ENCODE data around the gene IPO13.
A peak's percentile ranks its signal among the peaks of the same experiment; 100 is the strongest.

IPO13 gene

DNA sequence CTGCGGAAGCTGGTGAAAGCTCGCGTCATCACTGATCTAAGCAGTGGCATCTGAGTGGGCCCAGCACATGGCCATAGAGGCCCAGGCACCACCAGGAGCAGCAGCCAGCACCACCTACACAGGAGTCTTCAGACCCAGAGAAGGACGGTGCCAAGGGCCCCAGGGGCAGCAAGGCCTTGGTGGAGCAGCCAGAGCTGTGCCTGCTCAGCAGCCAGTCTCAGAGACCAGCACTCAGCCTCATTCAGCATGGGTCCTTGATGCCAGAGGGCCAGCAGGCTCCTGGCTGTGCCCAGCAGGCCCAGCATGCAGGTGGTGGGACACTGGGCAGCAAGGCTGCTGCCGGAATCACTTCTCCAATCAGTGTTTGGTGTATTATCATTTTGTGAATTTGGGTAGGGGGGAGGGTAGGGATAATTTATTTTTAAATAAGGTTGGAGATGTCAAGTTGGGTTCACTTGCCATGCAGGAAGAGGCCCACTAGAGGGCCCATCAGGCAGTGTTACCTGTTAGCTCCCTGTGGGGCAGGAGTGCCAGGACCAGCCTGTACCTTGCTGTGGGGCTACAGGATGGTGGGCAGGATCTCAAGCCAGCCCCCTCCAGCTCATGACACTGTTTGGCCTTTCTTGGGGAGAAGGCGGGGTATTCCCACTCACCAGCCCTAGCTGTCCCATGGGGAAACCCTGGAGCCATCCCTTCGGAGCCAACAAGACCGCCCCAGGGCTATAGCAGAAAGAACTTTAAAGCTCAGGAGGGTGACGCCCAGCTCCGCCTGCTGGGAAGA lies 16.4 kb upstream of the IPO13 start:
- no peak for DNase-seq (ENCODE audit: low spot score)

DNA sequence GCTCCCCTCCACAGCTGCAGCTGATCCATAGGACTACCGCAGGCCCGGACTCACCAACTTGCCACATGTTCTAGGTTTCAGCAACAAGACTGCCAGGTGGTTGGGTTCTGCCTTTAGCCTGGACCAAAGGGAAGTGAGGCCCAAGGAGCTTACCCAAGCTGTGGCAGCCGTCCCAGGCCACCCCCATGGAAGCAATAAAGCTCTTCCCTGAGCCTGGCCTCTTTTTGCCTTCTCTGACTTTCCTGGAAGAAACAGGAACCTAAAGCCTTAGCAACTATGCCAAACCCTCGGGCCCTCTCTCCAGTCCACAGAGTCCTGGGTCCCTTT lies 15.8 kb upstream of the IPO13 start:
- DNase-seq (ENCODE audit: low spot score), result no peak

DNA sequence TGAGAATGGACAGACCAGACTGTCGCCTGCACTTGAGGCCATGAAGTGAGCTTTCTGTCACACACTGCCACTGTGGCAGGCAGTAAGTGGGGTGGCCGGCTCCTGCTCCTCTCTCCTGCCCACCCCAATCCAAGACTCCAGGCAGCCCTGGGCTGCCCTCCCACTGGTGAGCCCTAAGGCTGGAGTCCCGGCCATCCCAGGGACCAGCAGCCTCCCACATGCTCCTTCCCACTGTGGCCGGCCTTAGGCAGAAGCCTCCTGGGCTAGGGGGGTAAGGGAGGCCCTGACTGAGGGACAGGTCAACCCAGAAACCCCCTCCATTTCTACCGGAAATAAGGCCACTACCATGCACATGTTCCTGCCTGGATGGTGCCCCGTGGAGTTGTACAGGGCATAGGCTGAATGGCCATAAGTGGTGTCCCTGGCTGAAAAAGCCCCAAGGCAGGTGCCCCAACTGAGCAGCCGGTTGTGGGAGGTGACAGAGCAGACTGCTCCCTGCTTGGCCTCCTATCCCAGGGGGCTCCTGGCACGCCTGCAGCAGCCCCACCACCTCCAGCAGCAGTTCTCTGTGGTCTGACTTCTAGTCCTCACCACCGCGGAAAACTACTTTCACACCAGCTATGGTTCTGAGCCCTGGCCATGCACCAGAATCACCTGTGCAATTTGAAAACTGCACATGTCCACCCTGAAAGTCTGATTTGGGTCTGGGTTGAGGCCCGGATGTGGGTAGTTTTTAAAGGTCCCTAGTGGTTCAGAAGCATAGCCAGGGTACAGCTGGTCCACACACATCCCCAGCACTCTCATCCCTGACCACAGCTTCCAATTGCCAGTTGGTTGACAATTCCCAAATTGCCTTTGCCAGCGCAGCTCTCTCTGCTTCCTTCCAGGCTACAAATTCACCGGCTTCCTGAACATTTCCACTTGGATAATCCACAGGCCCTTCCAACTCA lies 14.8 kb upstream of the IPO13 start:
- DNase-seq (ENCODE audit: low spot score), result no peak

DNA sequence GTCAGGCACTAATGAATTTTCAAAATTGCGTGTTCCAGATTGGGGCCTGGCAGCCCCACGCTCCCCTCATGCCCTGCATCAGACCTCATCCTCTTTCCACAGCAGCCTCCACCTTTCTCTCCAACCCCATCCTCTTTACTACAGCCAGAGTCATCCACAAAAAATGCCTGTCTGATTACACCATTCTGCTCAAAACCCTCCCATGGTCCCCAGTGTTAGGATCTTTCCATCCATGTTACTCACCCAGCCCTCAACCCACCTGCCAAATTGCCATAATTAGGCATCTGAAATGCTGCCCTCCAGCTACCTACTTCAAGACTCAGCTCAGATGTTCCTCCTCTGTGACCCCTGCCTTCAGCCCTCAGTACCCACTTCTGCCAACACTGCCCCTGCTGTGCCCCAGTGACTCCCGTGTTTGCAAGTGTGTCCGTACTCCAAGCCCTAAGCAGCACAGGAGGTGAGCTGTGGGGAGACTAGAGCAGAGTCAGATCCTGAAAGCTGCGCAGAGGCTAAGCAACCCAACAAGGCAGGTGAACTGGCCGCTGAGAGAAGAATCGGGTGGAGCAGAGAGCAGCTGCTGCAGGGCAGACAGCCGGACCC lies 13.9 kb upstream of the IPO13 start:
- no peak for DNase-seq (ENCODE audit: low spot score)

DNA sequence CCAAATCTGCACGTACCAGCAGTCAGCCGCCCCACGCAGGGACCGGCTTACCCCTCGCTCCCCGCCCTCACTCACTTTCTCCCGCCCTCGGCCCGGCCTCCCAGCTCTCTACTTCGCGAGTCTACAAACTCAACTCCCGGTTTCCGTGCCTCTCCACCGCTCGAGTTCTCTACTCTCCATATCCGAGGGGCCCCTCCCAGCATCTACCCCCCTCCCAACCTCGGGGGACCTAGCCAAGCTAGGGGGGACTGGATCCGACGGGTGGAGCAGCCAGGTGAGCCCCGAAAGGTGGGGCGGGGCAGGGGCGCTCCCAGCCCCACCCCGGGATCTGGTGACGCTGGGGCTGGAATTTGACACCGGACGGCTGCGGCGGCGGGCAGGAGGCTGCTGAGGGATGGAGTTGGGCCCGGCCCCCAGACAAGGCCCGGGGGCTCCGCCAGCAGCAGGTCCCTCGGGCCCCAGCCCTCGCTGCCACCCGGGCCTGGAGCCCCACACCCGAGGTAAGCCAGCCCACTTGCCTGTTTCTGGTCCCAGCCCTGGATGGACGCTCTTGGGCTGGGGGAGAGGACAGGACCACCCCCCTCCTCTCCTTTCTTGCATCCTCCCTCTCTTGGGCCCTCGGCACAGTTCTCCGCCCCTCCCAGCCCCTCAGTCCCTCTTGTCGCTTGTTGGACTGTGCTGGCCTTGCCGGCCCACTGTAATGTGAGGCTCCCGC lies 13.2 kb upstream of the IPO13 start, which contains the start of gene ARTN:
TSS of gene ARTN (plus strand) at position 416 of the 715 bp plus-strand sequence. CDS start 1,856 bp downstream, outside the sequence.
- peak; percentile 82 for DNase-seq (ENCODE audit: low spot score)

DNA sequence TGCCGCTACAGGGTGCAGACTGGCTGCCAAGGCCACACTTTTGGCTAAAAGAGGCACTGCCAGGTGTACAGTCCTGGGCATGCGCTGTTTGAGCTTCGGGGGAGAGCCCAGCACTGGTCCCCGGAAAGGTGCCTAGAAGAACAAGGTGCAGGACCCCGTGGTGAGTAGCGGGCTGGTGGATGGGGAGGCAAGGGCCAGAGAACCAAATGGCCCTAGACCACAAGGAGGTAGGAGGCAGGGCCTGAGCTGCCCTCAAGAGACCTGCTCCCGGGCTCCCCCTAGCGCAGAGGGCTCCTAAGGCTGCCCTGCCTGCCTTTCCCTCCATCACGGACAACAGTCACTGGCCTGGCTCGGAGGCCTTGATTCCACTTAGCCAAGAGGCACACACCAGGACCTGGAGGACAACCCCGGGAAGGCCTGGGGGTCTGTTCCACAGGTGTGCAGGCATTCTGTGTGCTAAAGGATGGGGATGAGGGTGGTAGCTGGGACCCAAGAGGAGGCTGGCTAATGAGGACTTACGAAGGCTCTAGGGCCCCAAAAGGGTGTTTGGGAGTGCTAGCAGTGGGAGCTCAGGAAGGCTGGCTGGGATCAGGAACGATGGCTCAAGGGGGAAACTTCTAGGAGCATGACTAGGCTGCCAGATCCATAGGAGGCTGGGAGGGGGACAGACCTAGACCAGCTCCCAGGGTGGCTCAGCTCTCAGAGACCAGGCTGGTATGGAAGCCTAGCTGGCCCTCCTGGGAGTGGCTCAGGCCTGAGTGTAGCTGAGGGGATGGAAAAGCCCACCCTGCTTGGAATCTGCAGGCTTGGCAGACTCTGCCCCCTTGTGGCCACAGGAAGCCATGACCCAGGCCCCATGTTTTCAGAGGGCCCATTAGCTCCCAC lies 12.4 kb upstream of the IPO13 start:
- peak; percentile 90 for DNase-seq (ENCODE audit: low spot score)

DNA sequence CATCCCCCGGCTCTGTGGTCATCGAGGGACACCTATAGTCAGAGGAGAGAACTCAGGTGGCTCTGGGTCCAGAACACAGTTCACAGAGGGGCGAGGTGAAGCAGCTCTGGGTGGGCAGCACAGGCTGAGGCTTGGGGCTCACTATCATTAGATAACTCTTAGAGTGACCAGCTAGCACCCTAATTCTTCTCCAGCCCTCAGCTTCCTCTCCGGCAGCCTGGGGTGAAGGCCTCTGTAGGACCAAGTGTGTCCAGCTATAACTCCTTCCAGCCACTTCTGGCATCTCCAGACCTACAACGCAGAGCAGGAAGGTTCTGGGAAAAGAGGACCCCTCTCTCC lies 11.8 kb upstream of the IPO13 start:
- no peak for DNase-seq (ENCODE audit: low spot score)

DNA sequence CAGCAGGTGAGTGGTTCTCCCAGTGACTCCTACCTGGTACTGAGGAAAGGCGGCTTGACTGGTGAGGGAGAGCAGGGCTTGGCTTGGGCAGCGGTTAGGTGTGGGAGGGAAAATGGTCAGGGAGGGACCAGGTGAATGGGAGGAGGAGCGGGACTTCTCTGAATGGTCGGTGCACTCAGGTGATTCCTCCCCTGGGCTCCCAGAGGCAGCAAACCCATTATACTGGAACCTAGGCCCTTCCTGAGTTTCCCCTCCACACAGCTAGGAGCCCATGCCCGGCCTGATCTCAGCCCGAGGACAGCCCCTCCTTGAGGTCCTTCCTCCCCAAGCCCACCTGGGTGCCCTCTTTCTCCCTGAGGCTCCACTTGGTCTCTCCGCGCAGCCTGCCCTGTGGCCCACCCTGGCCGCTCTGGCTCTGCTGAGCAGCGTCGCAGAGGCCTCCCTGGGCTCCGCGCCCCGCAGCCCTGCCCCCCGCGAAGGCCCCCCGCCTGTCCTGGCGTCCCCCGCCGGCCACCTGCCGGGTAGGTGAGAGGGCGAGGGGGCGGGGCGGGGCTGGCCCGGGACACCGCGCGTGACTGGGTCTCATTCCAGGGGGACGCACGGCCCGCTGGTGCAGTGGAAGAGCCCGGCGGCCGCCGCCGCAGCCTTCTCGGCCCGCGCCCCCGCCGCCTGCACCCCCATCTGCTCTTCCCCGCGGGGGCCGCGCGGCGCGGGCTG lies 10.9 kb upstream of the IPO13 start:
- DNase-seq (ENCODE audit: low spot score), result peak; percentile 62

DNA sequence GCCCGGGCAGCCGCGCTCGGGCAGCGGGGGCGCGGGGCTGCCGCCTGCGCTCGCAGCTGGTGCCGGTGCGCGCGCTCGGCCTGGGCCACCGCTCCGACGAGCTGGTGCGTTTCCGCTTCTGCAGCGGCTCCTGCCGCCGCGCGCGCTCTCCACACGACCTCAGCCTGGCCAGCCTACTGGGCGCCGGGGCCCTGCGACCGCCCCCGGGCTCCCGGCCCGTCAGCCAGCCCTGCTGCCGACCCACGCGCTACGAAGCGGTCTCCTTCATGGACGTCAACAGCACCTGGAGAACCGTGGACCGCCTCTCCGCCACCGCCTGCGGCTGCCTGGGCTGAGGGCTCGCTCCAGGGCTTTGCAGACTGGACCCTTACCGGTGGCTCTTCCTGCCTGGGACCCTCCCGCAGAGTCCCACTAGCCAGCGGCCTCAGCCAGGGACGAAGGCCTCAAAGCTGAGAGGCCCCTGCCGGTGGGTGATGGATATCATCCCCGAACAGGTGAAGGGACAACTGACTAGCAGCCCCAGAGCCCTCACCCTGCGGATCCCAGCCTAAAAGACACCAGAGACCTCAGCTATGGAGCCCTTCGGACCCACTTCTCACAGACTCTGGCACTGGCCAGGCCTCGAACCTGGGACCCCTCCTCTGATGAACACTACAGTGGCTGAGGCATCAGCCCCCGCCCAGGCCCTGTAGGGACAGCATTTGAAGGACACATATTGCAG lies 10.2 kb upstream of the IPO13 start:
- DNase-seq (ENCODE audit: low spot score), result peak; percentile 73

DNA sequence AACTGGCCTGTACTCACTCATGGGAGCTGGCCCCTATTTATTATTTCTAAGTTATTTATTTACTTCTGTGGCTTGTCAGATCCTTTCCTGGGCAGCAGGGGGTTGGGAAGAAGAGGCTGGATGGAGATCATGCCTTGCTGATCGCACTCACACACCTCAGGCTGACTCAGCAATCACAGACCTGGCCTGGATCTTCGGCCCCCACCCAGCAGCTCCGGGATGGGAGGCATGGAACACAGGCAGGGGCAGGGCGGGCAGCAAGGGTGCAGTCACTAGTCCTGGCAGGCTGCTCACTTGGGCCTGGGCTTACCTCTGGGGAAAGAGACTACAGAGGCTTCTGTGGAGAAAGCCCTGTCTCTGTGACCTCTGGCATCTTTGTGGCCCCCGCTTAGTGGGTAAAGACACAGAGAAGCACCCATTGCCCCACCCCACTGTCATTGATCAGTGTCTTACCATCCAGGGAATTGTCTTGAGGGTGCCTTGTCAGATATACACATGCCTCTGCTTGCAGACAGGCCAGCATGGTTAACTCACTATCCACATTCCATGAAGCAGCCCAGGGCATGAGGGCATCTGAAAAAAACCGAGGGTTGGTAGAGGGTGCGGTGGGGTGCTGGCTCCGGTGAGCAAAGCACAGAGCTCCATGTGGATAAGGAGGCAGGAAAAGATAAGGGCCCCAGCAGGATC lies 9.4 kb upstream of the IPO13 start:
- DNase-seq (ENCODE audit: low spot score), result no peak

DNA sequence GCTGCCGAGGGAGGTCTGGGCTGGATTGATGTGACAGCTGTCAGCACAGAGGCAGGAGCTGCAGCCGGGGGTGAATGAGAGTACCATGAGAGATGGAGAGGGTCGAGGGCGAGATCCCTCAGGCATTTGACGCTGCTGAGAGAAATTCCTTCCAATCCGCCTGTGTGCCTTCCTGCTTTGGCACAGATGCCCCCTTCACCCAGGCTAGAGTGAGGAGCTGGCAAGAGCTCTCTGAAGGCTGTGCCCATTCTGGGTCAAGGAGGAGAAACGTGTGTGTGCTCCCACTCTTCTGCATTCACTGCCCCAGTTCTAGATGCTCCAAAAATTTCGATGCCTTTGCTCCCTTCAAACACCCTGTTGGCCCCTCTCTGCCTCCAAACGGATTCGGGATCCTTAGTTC lies 8.4 kb upstream of the IPO13 start:
- DNase-seq (ENCODE audit: low spot score), result no peak

DNA sequence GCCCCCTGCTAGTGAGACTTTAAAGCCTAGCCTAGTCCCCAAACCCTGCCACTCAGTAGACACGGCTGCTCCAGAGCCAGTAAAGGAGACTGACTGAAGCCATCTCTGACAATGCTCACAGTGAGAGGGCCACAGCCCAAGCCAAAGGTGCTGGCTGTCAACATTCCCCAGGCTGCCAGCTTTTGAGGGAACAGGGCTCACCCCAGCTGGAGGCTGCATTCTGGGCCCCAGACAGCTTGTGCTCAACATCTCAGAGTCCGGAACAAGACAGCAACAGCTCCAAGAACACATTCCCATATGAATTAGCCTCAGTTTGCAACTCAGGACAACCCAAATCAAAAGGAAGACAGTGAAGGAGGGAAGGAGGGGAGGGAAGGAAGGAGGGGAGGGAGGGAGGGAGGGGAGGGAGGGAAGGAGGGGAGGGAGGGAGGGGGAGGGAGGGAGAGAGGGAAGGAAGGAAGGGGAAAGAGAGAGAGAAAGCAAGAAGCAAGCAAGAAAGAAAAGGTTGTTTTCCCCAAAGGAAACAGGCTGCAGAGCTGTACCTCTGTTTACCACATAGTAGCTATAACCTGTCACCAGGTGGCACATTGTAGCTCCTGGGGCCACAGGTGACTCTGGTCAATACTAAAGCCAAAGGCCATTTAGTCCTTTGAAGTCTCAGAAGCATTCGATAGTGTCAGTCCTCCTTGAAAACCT lies 7.7 kb upstream of the IPO13 start:
- DNase-seq (ENCODE audit: low spot score), result no peak

DNA sequence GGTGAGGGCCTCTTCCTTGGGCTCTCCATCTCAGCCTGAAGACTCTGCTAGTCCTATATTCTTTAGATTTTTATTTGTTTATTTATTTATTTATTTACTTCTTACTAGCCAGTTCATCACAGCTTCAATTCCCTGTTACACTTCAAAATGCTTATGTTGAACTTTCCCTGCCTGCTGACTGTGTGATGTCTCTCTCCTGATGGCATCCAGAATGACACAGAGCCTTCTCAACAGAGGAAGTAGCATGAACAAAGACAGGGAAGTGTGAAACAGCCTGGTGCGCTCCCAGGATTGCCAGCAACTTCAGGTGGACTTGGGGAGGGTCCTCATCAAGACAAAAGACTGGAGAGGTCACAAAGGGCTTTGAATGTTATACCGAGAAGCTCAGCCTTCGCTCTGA lies 4.3 kb upstream of the IPO13 start:
- no peak for DNase-seq (ENCODE audit: low spot score)

DNA sequence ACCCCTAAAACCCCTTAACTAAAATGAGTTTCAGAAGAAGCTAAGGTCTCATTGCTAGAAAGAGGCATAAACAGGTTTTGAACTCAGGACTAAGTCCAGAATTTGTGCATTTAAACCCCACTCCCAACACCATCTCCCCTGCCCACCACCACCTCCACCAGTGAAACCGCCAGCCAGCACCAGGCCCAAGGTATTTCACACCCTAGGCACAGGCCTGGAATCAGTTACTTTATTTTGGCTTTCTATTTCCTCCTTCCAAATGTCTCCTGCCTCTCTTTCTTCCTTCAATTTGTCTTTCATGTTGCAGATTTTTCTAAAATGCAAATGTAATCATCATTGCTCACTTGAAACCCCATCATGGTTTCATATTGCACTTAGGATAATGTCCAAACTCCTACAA lies 1.9 kb upstream of the IPO13 start:
- no peak for DNase-seq (ENCODE audit: low spot score)

DNA sequence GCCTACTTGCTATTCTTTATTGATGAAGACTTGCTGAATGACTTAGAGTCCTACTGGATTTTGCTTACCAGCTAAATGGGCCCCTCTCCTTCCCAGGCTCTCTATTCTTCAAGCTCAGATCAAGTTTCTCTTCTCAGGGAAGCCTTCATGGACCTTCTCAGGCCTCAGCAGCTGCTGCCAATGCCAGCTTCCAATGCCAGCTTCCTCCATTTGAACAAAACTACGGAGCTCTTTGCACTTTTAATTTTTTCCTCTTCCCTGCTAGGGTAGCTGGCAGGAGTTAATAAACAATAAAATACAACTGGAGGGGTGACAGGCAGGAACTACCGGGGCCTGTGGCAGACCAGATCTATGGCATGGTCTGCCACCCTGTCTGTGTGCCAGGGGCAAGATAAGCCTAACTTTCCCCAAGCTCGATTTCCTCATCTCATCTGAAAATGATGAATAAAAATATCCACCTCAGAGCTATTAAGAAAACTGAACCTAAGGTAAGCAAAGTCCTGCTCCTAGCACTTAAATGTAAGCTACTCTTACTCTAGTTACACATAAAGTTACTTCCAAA lies 995 bp upstream of the IPO13 start:
- no peak for DNase-seq (ENCODE audit: low spot score)

DNA sequence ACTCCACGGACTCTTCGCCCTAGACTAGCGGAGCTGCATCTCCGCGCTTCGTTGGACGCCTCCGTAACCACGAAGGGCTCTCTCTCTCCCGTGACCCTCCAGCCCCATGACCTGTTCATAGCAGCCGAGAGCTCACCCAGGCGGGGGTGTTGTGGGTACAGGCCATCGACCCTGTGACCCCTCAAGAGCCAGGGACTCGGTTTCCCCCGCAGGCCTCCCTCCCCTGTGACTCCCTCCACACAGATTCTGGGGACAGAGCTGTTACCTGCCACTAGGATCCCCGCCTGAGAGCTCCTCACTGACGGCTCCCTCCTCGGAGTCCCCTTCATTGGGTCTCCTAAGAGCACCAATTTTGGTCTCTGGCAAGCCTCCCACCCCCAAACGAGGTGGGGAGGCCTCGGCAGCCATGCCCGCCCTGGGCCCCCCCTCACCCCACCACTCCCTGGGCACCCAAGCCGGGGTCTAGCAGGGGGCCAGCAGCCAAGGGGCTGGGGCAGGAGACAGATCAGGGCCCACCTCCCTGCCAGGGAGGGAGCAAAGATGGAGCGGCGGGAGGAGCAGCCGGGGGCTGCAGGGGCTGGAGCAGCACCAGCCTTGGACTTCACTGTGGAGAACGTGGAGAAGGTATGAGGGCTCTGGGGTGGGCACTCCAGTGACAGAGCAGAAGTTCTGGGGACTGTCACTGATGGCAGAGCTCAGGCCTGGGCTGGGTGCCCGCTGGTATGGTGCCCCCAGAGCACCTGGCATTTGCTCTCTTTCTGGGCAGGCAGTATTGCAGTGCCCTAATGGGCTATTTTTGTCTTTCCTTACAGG lies 517 bp downstream of the IPO13 start:
- no peak for DNase-seq (ENCODE audit: low spot score)

DNA sequence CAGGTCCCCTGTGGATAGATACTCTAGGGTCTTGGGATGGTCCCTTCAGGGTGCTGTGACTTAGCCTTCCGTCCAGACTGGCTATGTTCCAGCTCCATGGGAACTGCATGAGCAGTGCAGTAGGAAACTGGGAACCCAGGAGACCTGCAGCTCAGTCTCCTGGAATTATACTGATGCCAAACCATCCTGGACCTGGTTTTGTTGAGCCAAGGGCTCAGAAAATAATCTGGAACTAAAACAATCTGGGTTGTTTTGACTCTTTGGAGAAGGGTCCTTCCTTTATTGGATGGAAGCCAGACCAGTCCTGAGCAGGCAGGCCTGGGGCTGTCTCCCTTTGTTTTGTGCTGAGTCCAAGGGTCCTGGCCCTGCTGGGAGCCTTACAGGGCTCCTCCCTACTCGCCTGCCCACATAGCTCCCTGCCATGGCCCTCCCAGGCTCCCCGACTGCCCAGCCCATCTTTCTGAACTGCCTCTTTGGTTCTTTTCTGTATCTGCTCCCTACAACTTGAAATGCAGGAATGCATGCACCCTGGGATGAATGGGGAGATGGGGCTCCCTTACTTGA lies 1.2 kb downstream of the IPO13 start:
- no peak for DNase-seq (ENCODE audit: low spot score)
